GM12865 (cell line): Measurements from ENCODE around the gene MCM10.

Experiments used
- DNase-seq: peaks from one replicate; pipeline ENCODE4 v3.0.0; 2010; ENCODE audit warnings: low read depth
- H3K4me3 ChIP-seq: 2 replicates; pipeline ENCODE4 v1.5.1; 2011; ENCODE audit warnings: mild to moderate bottlenecking, low read depth, low read length, control low read depth
- TF ChIP-seq, protein P1 (sequence below): IDR thresholded peaks from 2 replicates; pipeline ENCODE4 v1.5.1; 2011; ENCODE audit warnings: low read length, control low read depth, low read depth, inconsistent platforms; ENCODE audit not compliant: insufficient read depth; ENCODE audit errors: missing control alignments

MCM10 gene

DNA sequence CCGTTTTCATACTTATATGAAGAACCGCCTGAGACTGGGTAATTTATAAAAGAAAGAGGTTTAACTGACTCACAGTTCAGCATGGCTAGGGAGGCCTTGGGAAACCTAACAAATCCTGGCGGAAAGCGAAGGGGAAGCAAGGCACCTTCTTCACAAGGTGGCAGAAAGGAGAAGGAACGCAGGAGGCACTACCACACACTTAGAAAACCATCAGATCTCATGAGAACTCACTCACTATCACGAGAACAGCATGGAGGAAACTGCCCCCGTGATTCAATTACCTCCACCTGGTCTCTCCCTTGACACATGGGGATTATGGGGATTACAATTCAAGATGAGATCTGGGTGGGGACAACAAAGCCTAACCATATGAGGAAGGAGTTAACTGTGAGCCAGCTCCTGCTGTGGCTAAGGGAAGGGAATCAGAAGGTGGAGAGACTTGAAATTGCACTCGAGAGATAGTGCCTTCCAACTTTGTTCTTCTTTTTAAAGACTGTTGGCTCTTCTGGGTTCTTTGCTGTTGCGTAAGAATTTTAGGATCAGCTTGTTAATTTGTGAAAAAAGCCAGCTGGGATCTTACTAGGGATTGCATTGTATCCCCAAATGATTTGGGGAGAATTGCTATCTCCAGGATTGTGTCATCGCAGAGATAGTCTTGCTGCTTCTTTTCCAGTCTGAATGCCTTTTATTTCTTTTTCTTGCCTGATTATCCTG, 40.4 kb upstream of the MCM10 start:
- H3K4me3 ChIP-seq = no peak overlapping the region
- TF ChIP-seq, protein P1, sequence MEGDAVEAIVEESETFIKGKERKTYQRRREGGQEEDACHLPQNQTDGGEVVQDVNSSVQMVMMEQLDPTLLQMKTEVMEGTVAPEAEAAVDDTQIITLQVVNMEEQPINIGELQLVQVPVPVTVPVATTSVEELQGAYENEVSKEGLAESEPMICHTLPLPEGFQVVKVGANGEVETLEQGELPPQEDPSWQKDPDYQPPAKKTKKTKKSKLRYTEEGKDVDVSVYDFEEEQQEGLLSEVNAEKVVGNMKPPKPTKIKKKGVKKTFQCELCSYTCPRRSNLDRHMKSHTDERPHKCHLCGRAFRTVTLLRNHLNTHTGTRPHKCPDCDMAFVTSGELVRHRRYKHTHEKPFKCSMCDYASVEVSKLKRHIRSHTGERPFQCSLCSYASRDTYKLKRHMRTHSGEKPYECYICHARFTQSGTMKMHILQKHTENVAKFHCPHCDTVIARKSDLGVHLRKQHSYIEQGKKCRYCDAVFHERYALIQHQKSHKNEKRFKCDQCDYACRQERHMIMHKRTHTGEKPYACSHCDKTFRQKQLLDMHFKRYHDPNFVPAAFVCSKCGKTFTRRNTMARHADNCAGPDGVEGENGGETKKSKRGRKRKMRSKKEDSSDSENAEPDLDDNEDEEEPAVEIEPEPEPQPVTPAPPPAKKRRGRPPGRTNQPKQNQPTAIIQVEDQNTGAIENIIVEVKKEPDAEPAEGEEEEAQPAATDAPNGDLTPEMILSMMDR = no peak
- no peak for DNase-seq

DNA sequence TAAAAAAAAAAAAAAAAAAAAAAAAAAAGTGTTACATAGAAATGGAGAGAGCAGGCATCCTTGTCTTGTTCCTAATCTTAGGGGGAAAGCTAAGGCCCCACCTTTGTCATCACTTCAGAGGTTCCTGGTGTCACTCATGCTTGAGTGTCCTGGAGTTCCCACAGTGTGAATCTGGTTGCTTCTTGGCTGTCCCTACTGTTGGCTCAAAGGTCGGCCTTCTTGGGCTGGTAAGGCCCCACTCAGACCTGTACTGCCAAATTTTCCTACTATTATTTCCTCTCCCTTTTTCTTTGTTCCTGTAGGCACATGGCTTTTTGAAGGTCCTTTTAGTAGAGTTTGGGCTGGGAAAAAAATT, 39.9 kb upstream of the MCM10 start:
- no peak for DNase-seq
- TF ChIP-seq, protein P1 = no peak
- no peak overlapping the region for H3K4me3 ChIP-seq

DNA sequence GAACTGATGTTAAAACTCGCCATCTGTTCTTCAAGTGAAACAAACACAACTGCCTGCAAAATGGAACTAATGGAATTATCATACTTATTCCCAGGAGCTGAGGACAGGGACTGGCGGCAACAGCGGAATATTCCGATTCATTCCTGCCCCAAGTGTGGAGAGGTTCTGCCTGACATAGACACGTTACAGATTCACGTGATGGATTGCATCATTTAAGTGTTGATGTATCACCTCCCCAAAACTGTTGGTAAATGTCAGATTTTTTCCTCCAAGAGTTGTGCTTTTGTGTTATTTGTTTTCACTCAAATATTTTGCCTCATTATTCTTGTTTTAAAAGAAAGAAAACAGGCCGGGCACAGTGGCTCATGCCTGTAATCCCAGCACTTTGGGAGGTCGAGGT, 24.7 kb upstream of the MCM10 start:
- DNase-seq = no peak
- TF ChIP-seq, protein P1 = no peak
- no peak overlapping the region for H3K4me3 ChIP-seq

DNA sequence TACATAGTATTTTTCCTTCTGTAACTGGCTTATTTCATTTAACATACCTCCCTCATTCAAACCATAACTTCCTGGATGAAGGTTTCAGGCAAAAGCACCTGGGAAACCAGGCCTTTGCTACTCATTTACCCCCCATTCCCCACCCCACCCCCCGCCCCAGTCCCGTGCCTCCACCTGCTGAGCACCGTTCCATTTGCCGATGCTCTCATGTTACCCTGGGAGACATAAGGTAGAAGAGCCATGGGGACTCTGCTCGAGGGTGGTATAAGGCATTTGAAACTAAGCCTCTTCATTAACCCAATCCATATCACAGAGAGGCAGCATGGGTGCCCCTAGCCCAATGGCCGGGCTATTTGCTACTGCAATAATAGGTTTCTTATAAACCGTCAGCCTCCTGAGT, 22.2 kb upstream of the MCM10 start:
- DNase-seq = no peak
- TF ChIP-seq, protein P1 = no peak
- no peak overlapping the region for H3K4me3 ChIP-seq

DNA sequence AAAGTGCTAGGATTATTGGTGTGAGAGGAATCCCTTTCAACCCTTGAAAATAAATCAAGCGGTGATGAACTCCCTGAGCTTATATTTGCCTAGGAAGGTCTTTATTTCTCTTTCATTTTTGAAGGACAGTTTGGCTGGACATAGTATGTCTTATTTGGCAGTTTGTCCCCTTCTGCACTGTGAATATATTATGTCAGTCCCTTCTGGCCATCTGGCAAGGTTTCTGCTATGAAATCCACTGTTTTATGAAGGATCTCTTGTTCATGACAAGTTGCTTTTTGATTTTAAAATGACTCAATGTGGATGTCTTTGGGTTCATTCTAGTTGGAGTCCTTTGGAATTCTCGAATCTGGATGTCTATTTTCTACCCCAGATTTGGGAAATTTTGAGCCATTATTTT, 21.7 kb upstream of the MCM10 start:
- TF ChIP-seq, protein P1 = no peak
- no peak overlapping the region for H3K4me3 ChIP-seq
- no peak for DNase-seq

DNA sequence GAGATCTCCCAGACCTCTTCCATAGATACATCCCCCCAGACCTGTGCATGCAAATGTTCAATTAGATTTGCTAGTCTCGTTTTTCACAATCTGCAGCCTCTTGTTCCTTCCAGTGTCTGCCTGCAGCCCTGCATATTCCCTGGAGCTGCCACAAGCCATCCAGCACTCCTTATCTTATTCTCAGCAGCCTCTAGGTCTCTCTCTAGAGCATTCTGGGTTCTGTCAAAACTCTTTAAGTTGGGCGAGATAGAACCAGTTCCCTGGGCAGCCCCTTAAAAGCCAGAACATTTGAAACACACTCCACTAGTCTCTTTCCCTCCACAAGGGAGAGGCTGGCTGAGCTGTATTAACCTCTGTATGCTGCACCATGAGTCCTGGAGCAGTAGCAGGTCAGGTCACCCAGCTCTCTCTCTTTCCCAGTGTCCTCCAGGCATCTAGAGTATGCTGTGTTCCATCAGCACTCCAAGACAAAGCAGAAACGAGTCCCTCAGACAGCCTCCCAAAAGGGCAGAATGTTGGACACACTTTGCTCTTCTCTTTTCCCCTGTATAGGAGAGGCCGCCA, 20.6 kb upstream of the MCM10 start:
- H3K4me3 ChIP-seq = no peak overlapping the region
- TF ChIP-seq, protein P1 = no peak
- no peak for DNase-seq

DNA sequence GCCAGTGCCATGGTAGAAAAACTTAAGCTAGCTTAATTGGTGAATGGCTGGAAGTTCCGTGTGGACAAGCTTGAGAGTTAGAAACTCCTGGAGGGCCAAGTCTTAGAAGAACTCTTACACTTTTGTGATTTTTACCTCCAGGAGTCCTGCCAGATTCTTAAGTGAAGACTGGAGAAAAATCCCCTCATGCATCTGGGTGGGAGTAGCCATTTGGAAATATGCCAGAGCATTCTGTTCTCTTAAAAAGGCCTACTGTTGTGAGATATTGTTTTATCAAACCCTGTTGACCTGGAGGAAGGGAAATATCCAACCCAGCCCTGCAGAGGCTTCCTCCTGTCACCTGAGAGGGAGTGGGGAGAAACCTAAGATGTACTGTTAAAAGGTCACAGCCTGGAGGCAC, 17.6 kb upstream of the MCM10 start:
- TF ChIP-seq, protein P1 = no peak
- no peak for DNase-seq
- H3K4me3 ChIP-seq = no peak overlapping the region
